ENCODE measurements around the gene TEX19. TPM values are rescaled to one million over a fixed set of nuclear protein-coding genes. Genes with fewer than 3 reads are reported as not detected.

Gene TEX19
- polyA plus RNA-seq, 1 donor = not detected

DNA sequence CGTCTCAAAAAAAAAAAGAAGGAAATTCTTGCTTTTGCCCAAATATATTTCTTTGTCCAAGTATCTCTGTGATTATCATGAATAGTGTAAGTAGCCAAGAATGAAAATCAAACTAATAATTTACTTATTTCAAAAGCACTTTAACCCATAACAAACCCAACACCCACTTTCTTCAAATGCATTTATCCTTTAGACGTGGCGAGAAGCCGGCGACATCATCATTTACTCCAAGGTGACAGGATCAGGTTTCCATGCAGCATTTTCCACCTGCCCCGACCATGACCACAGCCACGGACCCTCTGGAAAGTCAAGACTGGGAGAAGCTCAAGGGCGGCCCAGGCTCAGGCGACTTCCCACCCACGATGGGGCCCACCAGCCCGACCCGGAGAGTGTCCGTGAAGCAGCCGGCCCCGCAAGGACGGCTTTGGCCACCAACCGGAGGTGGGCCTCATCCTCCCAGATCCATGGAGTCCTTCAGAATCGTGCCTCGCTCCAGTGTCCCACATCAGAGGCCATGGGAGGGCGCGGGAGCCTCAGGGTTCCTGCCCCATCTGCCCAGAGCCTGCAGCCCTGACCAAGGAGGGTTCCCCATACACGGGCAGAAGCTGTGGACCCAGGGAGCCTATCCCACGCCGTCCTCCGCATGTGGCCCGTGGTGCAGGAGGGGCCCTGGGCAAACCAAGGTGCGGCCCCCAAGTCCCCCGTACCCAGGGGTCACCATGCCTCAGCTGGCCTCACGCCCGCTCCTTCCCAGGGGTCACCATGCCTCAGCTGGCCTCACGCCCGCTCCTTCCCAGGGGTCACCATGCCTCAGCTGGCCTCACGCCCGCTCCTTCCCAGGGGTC, 31.2 kb downstream of the TEX19 start:
- DNase-seq (ENCODE audit: low read depth) = no peak

DNA sequence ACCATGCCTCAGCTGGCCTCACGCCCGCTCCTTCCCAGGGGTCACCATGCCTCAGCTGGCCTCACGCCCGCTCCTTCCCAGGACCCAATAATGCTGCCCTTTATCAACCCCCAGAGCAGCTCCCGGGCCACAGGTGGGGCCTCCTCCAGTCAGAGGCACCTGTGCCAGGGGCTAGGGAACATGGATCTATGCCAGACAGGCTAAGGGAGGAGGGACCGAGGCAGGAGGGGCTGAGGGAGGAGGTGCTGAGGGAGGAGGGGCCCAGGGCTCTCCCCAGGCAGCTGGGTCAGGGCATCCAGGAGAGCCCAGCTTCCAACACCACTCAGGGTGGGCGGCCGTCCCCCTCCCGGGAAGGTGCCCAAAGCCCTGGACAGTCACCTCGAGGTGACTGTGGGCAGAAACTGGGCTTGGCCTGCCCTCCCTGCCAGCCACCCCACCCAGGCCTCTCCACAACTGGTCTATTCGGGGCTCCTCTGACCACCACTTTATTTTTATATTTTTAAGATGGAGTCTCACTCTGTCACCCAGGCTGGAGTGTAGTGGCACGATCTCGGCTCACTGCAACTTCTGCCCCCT, 31.9 kb downstream of the TEX19 start:
- DNase-seq (ENCODE audit: low read depth) = no peak

DNA sequence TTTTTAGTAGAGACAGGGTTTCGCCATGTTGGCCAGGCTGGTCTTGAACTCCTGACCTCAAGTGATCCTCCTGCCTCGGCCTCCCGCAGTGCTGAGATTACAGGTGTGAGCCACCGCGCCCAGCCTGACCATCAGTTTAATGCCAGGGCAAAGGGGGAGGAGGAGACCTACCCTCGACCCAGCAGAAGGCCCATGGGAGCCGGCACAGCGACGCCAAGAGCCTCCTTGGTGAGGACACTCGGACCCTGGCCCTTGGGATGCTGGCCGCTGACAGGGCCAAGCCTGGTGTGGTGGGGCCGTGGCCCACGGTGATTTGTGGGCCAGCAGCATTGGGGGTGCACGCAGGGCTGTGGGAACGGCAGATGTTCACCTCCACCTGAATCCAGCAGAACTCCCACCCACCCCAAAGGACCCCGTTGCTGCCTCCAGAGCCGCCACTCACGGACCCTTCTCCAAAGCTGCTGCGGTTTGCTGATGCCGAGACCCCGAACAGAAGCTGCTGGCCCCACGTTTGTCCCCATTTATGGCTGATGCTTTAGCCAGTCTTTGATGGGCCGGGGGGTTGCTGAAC, 32.5 kb downstream of the TEX19 start:
- DNase-seq (ENCODE audit: low read depth) = no peak

DNA sequence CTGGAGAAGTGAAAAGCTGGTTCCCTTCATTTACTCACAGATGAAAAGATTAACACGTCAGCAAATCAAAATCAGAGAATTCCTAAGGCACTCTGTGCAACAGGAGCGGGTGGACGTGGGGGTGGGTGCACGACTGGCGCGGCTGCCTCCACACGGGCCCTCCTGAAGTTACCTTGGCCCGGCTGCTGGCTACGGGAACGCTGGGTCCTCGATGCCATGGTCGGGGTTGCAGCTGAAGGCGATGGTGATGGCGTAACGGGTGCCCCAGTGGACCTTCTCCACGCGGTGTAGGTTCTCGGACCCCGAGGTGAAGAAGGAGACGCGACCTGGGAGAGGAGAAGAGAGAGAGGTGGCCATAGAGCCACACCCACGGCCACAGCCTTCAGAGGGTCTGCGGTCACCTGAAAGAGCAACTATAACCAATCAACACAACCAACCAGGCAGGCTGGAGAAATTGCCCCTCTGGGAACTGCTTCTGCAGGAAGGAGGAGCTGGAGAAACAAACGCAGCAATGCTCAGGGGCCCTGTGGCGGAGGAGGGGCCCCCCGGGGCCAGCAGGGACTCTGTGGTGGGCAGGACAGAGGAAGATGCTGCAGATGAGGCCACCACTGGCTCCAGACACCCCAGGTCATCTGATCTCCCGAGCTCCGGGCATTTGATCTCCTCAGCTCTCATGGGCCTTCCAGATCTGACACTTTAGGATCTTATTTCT, 33.3 kb downstream of the TEX19 start:
- no peak for DNase-seq (ENCODE audit: low read depth)

DNA sequence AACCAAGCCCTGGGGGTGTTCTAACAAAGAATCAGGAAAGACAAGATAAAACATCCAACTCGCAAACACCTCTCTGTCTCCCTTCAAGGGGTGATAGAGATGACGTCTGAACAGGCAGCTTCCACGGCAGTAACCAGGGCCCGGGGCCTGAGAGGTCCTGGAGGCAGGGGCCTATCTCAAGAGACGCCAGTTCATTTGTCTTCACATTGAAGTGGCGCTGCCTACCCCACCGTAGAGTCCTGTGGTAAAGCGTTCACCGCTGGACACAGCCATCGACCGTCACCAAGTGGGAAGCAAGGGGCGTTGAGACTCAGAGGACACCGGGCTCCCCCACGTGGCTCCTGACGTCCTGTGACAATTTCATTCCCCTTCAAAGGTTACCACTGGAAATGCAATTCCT, 33.9 kb downstream of the TEX19 start:
- DNase-seq (ENCODE audit: low read depth) = no peak

DNA sequence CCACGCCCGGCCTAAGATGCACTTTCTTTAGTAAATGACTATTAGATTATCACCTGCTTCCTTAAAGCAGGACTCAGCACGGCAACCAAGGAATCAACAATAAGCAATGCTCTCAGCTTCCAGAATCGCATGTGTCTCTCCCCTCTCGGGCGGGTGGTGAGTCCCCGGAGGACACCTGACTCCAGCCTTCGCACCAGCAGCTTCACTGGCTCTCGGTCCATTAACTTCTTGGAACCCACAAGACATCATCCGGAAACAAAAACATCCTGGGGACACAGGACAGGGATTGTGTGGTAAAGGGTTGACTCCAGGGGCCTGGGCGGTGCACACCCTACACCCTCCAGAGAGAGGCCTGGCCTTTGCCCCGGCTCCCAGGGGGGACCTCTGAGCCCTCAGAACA, 35.2 kb downstream of the TEX19 start:
- DNase-seq (ENCODE audit: low read depth) = no peak

DNA sequence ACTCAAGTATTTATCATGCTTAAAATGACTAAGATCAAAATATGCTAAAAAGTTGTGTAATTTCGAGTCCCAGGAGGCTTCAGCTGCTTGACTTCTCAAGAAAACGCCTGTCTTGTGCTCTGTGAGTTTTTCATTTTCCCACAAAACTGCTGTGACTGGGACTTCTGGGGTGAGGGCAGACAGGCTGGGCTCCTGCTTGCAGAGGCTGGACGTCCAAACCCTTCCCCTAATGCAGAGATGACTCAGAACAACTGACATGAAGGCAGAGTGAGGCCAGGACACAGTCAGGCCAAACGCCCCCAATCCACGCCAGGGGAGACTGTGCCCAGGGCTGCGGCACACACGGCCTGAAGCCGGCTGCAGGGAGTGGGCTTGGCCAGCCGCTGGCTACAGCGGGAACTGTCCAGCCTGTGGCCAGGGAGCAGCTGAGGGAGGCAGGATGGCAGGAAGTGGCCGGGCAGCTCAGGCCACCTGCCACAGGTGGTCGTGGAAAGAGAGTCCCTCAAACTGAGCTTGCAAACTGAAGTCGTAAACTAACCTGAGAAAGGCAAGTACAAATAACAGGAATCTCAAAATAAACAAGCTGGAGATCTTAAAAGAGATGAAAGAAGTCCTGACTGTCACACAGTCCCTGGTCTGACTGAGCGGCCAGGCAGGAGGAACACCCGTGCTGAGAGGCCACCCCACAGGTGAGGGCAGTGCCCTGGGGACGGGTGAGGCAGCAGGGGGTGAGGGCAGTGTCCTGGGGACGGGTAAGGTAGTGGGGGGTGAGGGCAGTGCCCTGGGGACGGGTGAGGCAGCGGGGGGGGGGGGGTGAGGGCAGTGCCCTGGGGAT, 37.8 kb downstream of the TEX19 start:
- DNase-seq (ENCODE audit: low read depth) = no peak

DNA sequence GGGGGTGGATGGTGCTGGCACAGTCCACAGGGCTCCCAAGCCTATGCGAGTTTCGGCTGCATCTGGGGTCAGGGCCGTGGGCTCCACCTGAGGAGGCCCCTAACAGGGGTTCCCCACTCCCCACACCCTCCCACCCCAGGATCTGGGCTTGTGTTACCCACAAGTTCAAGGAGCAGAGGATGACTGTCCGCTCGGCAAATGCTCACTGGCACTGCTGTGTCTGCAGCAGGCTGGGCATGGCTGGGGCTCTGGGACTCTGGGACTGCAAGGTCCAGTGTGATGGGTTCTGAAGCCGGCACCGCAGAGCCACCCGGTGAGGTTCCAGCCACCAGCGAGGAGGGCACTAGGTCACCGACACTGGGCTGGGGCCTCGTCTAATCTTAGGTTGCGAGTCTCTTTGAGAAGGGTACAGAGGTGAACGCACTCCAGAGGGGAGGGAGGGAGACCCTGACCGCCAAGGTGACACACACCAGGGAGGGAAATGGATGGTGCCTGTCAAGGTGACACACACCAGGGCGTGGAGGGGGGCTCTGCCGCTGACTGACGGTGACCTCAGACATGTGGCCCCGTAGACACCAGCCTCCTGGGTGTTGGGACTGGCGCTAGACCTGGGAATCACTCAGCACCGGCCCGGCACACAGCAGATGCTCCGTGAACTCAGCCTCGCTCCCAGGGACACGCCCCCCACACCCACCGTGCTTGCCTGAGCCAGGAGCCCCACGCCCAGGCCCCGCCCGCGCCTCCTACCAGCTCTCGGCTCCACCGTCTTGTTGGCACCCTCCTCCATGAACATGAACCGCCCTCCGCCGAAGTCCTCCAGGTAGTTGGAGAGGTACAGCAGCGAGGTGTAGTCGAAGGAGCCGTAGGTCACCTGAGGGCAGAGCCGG, 38.6 kb downstream of the TEX19 start:
- no peak for DNase-seq (ENCODE audit: low read depth)

DNA sequence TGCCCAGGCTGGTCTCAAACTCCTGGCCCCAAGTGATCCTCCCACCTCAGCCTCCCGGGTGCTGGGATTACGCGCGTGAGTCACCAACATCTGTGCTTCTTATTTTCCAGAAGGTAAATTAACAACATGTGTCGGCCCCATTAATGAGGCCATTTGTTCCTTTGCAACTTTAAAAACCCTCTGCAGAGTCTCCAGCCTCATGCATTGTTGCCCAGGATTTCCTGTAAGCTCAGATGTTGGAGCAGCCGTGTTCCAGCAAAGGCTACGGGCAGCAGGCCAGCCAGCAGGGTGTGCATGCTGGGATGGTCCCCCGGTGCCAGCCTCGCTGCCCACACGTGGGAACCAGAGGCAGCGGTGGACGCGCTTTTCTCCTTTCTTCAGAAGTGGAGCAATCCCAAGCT, 40.0 kb downstream of the TEX19 start:
- DNase-seq (ENCODE audit: low read depth) = no peak

DNA sequence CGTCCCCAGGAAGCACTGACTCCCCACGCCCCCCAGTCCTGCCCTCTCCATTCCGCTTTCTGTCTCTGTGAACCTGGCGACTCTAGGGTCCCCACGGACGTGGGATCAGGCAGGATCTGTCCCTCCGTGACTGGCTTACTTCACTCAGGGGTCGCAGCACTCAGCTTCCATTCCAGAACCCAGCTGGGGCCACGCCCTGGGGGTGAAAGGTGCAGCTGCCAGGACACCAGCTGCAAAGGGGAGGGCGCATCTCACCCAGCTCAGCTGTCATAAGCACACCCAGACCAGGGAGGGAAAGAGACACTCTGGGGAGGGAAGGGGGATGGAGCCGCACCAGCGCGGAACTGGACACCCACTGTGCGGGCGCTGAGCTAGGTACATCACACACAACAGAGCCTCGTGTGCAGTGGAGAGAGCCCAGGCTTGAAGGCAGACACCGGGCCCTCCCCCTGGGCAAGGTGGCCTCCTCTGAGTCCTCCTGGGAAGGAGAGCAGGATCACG, 40.6 kb downstream of the TEX19 start:
- no peak for DNase-seq (ENCODE audit: low read depth)

DNA sequence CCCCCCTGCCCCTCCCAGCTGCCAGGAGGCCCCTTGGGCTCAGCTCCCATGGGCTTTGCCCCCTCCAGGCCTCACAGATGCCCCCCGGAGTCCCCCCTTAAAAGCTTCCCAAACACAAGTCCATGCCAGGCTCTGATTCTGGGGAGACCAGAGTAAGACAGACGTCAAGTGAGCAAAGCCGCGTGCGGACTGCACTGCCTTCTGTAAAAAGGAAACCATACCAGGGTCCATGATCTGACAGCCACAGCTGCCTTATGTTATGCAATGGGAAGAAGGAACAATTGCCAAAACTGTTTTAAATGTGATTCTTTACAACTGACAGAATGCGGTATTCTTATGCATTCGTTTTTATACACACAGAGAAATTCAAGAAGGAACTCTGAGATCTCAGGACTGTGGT, 41.2 kb downstream of the TEX19 start:
- DNase-seq (ENCODE audit: low read depth) = no peak

DNA sequence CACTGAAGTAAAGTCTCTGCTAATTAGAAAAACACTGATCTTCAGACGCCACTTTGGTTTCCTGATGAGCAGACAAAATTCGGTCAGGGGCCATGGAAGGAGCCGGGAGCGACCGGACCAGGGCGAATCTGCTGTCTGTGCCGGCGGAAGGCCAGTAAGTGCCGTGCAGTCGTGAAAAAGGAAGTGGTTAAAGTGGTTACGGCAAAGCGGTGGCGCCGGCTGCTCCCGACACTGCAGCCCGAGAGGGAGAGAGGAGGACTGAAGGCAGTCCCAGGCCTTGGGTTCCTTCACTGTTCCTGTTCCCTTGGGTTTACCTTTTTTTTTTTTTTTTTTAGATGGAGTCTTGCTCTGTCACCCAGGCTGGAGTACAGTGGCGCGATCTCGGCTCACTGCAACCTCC, 41.8 kb downstream of the TEX19 start:
- no peak for DNase-seq (ENCODE audit: low read depth)

DNA sequence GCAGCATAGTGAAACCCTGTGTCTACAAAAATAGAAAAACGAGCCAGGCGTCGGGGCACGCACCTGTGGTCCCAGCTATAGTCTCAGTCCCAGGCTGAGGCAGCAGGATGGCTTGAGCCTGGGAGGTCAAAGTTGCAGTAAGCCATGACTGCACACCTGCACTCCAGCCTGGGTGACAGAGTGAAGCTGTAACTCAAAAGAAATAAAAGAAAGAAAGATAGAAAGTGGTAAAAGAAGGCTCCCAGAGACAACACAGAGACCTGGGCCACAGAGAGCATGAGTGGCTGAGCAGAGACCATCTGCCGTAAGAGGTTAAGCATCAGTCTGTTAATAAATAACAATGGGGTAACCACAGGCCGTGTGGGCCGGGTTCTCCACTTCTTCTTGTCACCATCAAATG, 43.8 kb downstream of the TEX19 start:
- no peak for DNase-seq (ENCODE audit: low read depth)

DNA sequence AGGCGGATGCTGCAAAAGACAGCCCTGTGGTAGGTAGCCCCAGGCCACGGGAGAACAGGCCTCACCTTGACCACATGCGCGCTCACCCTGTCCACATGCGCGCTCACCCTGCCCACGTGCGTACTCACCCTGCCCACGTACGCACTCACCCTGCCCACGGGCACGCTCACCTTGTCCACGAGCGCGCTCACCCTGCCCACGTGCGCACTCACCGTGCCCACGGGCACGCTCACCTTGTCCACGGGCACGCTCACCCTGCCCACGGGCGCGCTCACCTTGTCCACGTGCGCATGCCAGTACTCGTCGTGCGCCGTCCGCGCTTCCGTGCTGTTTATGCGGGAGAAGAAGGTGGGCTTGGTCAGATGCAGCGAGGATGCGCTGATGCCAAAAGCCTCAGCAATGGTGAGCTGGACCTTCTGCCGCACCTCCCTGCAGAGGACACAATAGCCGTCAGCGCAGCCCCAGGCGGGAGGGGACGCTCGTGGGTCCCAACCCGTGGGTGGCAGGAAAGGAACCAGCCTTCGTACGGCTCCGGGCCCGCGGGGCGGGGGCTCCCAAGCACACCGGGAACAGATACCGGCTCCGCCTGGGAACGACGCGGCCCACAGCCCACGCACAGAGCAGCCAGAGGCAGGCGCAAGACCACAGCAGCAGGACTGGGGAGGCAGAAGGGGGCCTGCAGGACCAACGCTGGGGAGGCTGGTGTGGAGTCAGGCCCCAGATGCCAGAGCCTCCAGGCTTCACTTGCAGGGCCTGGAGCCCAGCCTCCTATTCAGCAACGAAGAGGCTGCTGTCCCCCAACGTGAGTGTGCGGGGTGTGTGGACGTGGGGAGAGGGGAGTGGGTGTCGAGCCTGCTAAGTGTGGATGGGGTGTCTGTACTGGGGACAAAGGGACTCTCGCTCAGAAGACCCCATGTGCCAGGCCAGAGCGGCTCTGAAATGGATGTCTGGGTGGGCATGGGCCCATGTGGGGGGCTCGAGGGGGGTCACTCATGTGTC, 44.9 kb downstream of the TEX19 start:
- DNase-seq (ENCODE audit: low read depth) = no peak

DNA sequence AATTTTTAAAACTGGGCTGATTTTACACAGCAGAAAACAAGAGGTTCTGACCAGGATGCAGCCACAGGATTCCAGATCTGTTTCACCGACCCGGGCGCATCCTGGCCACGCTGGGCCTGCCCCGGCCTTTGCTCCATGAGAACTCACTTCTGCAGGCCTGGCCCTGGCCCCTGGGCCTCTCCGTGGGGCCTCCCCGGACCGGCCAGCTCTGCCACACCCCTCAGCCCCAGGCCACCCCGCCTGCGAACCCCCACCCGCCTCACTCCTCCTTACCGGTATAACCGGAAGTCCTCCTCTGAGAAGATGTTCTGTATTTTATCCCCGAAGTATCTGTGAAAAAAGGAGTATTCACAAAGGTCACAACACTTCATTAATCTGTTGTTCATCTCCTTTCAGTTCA, 46.0 kb downstream of the TEX19 start:
- DNase-seq (ENCODE audit: low read depth) = no peak

DNA sequence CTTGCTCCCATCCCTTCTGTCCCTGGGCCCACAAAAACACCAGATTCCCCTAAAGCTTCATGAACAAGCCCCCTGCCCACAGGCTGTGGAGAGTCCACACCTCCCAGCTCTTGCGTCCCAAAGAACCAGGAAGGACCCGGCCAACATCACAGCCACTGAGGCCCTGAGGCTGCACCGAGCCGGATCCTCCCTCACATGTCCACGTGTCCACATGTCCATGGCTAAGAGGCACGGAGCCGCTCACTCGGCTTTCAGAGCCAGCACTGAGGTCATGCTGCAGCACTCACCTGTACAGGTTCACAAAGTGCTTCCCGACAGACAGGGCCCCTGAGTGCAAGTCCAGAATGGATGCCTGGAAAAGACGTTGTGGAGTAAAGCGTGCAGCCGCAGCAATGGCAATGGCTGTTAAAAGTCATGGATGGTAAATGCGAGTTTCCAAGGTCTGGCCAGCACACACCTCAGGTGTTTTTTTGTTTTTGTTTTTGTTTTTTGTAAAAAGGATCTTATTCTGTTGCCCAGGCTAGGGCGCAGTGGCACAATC, 47.2 kb downstream of the TEX19 start:
- DNase-seq (ENCODE audit: low read depth) = no peak

DNA sequence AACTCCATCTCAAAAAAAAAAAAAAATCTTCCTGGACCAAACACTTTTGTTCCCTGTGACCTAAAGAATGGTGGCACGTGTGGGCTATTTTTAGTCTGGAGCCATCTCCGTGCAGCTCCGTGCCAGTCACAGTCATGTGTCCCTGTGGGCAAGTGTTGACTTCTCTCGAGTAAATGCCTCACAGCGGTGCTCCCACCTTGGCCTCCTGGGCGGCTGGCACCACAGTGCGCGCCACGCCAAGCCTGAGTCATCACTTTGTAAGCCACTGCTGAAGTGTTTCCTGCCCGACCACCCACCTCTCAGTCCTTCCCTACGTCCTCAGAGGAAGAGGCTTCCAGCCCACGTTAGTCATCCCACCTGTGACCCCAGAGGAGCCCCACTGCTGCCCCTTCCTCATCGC, 48.2 kb downstream of the TEX19 start:
- no peak for DNase-seq (ENCODE audit: low read depth)

DNA sequence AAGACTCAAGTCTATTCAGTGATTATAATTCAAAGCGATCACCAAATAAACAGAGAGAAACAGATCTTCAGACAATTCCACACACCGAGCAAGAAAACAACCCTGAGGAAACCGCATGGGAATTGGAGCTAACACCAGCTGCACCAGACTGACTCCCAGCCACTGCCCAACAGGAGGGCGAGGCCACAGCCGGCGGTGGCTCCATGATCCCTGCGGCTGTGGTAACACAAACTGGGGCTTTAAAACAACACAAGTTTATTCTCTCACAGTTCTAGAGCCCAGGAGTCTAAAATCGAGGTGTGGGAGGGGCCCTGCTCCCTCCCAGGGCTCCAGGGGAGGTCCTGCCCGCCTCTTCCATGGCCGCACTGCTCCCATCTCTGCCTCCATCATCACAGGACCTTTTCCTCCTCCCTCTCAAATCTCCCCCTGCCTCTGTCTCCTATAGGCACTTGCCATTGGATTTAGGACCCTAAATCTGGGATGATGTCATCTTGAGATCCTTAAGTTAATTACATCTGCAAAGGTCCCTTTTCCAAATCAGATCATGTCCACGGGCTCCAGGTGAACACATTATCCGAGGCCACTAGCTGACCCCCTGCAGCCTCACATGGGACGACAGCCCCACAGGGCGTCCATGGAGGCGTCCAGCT, 49.4 kb downstream of the TEX19 start:
- DNase-seq (ENCODE audit: low read depth) = no peak
